ENCODE data around the gene WNT5A. TPM values are rescaled to one million over a fixed set of nuclear protein-coding genes. Genes with fewer than 3 reads are reported as not detected.

The WNT5A gene
- total and polyA plus RNA-seq, 2 donors (not counting 3 experiments of a cell fraction or from before 2014, with no cell fraction given): 0.08 to 0.33 TPM

GRCh38 chr3:55507808-55508207 is 20.7 kb upstream of the WNT5A start:
- FAIRE-seq (no peak), DNase-seq (ENCODE audit: low read depth, low spot score) (no peak)
- ChIA-PET POLR2A (no interaction called here), CTCF (interaction anchor here (1.2 kb wide), 1 partner anchor 11 kb away, joined by 4 read pairs; no protein-coding TSS in a partner anchor)
- dilution Hi-C loops (cut with MboI; ENCODE audit: extremely low pct_ligation_motif_present, low sequenced_read_pairs) (no loop called here), intact Hi-C loops (cut with micrococcal nuclease) (no loop called here)
- Histone ChIP-seq H3K9me3 (replicated peaks; ENCODE audit: control insufficient read depth, insufficient read depth, low read length) (no peaks in the 10 kb centered on the region), H3K4me3 (replicated peaks in 1 of 3; ENCODE audit: insufficient read depth in 1 of 3, low read depth in 1 of 3, low read length in 3 of 3) (no peak overlapping the region), H3K27me3 (ENCODE audit: control insufficient read depth in 2 of 2, insufficient read depth in 2 of 2, low read length in 2 of 2) (no peaks in the 10 kb centered on the region), H3K4me1 (ENCODE audit: control insufficient read depth, extremely low read depth, insufficient read depth, low read length) (no peaks in the 10 kb centered on the region), H3K27ac (ENCODE audit: insufficient read depth, low read depth, low read length) (no peak overlapping the region), H3K9ac (replicated peaks; ENCODE audit: extremely low read depth, insufficient read depth, low read length) (no peak overlapping the region), H2AFZ (ENCODE audit: low read depth, low read length) (no peak overlapping the region), H4K20me1 (replicated peaks; ENCODE audit: control insufficient read depth, extremely low read depth, insufficient read depth, low read length) (no peaks in the 10 kb centered on the region), H3K4me2 (ENCODE audit: insufficient read depth, low read length) (no peak overlapping the region), H3K36me3 (ENCODE audit: control insufficient read depth in 2 of 2, extremely low read depth in 1 of 2, insufficient read depth in 2 of 2, low read length in 2 of 2) (no peaks in the 10 kb centered on the region), H3K79me2 (ENCODE audit: control insufficient read depth, insufficient read depth, low read length) (no peaks in the 10 kb centered on the region), H3K9me1 (replicated peaks; ENCODE audit: control insufficient read depth, extremely low read depth, insufficient read depth, low read length) (no peaks in the 10 kb centered on the region)
- BruUV-seq (replicated peaks): no TSS peak
- TF ChIP-seq JUN (IDR thresholded peaks at IDR 0.05; ENCODE audit: borderline replicate concordance, insufficient read depth, insufficient read length, low read depth) (no peak), EZH2 (IDR thresholded peaks at IDR 0.05; ENCODE audit: borderline replicate concordance, low read depth, low read length, severe bottlenecking) (no peak), FOS (IDR thresholded peaks at IDR 0.05; ENCODE audit: borderline replicate concordance, insufficient read depth, low read length) (no peak), MAX (IDR thresholded peaks at IDR 0.05; ENCODE audit: insufficient read depth, insufficient read length) (no peak), POLR2A (IDR thresholded peaks at IDR 0.05; ENCODE audit: low read depth, low read length) (no peak), POLR2AphosphoS5 (IDR thresholded peaks at IDR 0.05; ENCODE audit: insufficient read depth, low read depth, low read length) (no peak), MYC (IDR thresholded peaks at IDR 0.05; ENCODE audit: low read depth, low read length) (no peak), GATA2 (IDR thresholded peaks at IDR 0.05; ENCODE audit: insufficient read depth, insufficient read length, low read depth, low read length) (no peak)
- TF ChIP-seq, protein P1, sequence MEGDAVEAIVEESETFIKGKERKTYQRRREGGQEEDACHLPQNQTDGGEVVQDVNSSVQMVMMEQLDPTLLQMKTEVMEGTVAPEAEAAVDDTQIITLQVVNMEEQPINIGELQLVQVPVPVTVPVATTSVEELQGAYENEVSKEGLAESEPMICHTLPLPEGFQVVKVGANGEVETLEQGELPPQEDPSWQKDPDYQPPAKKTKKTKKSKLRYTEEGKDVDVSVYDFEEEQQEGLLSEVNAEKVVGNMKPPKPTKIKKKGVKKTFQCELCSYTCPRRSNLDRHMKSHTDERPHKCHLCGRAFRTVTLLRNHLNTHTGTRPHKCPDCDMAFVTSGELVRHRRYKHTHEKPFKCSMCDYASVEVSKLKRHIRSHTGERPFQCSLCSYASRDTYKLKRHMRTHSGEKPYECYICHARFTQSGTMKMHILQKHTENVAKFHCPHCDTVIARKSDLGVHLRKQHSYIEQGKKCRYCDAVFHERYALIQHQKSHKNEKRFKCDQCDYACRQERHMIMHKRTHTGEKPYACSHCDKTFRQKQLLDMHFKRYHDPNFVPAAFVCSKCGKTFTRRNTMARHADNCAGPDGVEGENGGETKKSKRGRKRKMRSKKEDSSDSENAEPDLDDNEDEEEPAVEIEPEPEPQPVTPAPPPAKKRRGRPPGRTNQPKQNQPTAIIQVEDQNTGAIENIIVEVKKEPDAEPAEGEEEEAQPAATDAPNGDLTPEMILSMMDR (IDR thresholded peaks at IDR 0.05; ENCODE audit: extremely low read depth in 1 of 2, insufficient read depth in 1 of 2, low read depth in 1 of 2, low read length in 2 of 2): no peak

All from endothelial cell of umbilical vein (primary cell).